ENCODE results near the gene DYRK1A.

DNA sequence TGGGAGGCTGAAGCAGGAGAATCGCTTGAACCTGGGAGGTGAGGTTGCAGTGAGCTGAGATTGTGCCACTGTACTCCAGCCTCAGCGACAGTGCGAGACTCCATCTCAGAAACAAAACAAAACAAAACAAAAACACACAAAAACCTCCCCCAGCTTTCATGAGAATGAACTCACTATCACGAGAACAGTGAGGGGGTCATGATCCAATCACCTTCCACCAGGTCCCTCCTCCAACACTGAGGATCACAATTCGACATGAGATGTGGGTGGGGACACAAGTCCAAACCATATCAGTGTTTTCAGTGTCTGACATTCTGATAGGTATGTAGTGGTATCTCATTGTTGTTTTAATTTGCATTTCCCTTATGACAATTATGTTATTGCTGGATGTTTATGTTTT is 31.5 kb upstream of the DYRK1A start:
- TF ChIP-seq, protein P1, sequence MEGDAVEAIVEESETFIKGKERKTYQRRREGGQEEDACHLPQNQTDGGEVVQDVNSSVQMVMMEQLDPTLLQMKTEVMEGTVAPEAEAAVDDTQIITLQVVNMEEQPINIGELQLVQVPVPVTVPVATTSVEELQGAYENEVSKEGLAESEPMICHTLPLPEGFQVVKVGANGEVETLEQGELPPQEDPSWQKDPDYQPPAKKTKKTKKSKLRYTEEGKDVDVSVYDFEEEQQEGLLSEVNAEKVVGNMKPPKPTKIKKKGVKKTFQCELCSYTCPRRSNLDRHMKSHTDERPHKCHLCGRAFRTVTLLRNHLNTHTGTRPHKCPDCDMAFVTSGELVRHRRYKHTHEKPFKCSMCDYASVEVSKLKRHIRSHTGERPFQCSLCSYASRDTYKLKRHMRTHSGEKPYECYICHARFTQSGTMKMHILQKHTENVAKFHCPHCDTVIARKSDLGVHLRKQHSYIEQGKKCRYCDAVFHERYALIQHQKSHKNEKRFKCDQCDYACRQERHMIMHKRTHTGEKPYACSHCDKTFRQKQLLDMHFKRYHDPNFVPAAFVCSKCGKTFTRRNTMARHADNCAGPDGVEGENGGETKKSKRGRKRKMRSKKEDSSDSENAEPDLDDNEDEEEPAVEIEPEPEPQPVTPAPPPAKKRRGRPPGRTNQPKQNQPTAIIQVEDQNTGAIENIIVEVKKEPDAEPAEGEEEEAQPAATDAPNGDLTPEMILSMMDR (IDR thresholded peaks at IDR 0.05; ENCODE audit: low read length), result no peak
- TF ChIP-seq EZH2 (optimal IDR thresholded peaks at IDR 0.05; ENCODE audit: low read depth, low read length), result no peak

All from MM.1S (cell line).